ENCODE results near the gene NKD1.
A peak's percentile ranks its signal among the peaks of the same experiment; 100 is the strongest.

The NKD1 gene

GRCh38 chr16:50598256-50598894, 50.2 kb downstream of the NKD1 start:
- Histone ChIP-seq H3K4me1 (ENCODE audit: control insufficient read depth, insufficient read depth, low read depth, low read length) (peaks cover 3% of the 10 kb centered on the region), H3K27ac (ENCODE audit: low read length, poor library complexity, severe bottlenecking) (no peak overlapping the region), H2BK120ac (ENCODE audit: low read depth, low read length) (no peak overlapping the region), H2AFZ (ENCODE audit: low read depth, low read length) (no peak overlapping the region), H3K9ac (ENCODE audit: low read length) (no peak overlapping the region), H3K23ac (ENCODE audit: low read length in 2 of 2) (no peak overlapping the region), H3K4me2 (ENCODE audit: low read length, poor library complexity, severe bottlenecking) (no peak overlapping the region), H2AK5ac (ENCODE audit: low read length, severe bottlenecking) (no peak overlapping the region), H3K9me3 (ENCODE audit: control insufficient read depth, low read length) (no peaks in the 10 kb centered on the region), H2BK5ac (ENCODE audit: low read depth, low read length, poor library complexity, severe bottlenecking) (no peak overlapping the region), H3K4ac (ENCODE audit: low read depth in 1 of 2, low read length in 2 of 2) (no peak overlapping the region), H4K8ac (ENCODE audit: low read length) (no peak overlapping the region), H3K18ac (ENCODE audit: low read depth in 1 of 2, low read length in 2 of 2) (no peak overlapping the region), H3K79me1 (replicated peaks; ENCODE audit: low read length, poor library complexity, severe bottlenecking) (no peaks in the 10 kb centered on the region), H2BK15ac (ENCODE audit: low read depth, poor library complexity, severe bottlenecking) (no peak overlapping the region), H2BK12ac (ENCODE audit: low read length in 2 of 2) (no peak overlapping the region), H3K36me3 (ENCODE audit: control insufficient read depth in 1 of 2, insufficient read depth in 2 of 2, low read depth in 1 of 2, low read length in 2 of 2) (no peaks in the 10 kb centered on the region), H3K27me3 (ENCODE audit: control insufficient read depth in 1 of 2, insufficient read depth in 1 of 2, low read length in 2 of 2) (peaks cover 0 to 24% of the 10 kb centered on the region in 2 experiments), H3K4me3 (ENCODE audit: insufficient read depth in 1 of 2, low read depth in 1 of 2, low read length in 2 of 2) (peak overlapping the region in 1 of 2 experiments; percentile 24), H3K14ac (ENCODE audit: low read length in 2 of 2) (peak overlapping the region in 1 of 2 experiments; percentile 66), H4K91ac (ENCODE audit: low read length) (peak overlapping the region; percentile 47)
- DNase-seq: no peak
- 90% methylated on average over 15 of the region's 15 CpGs for WGBS

DNA sequence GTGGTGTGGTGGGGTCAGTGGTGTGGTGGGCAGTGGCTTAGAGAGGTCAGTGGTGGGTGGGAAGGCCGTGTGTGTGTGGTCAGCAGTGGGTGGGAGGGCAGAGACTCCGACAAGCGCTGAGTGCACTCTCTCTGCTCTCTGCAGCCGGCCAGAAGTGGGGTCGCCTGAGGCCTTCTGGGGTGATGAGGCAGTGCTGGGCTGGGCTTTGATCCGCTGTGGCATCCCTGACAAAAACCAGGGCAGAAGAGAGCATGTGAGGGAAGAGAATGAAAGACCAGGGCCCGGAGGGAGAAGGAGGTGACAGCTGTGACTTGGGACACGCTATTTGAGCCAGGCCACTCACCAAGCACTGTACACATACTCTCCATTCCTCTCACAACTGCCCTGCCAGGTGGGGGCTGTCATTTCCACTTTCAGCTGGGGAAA, 50.8 kb downstream of the NKD1 start:
- H3K4me1 ChIP-seq (ENCODE audit: control insufficient read depth, insufficient read depth, low read depth, low read length): peaks cover 7% of the 10 kb centered on the region
- no peak overlapping the region for H3K4me3 ChIP-seq (ENCODE audit: insufficient read depth in 1 of 2, low read depth in 1 of 2, low read length in 2 of 2)
- H3K9ac ChIP-seq (ENCODE audit: low read length): no peak overlapping the region
- H3K14ac ChIP-seq (ENCODE audit: low read length in 2 of 2): peak overlapping the region in 1 of 2 experiments; percentile 66
- no peaks in the 10 kb centered on the region for H3K79me1 ChIP-seq (replicated peaks; ENCODE audit: low read length, poor library complexity, severe bottlenecking)
- no peak overlapping the region for H2AK5ac ChIP-seq (ENCODE audit: low read length, severe bottlenecking)
- H2BK12ac ChIP-seq (ENCODE audit: low read length in 2 of 2): no peak overlapping the region
- H3K18ac ChIP-seq (ENCODE audit: low read depth in 1 of 2, low read length in 2 of 2): no peak overlapping the region
- no peak overlapping the region for H2BK5ac ChIP-seq (ENCODE audit: low read depth, low read length, poor library complexity, severe bottlenecking)
- no peaks in the 10 kb centered on the region for H3K36me3 ChIP-seq (ENCODE audit: control insufficient read depth in 1 of 2, insufficient read depth in 2 of 2, low read depth in 1 of 2, low read length in 2 of 2)
- peak overlapping the region in 1 of 2 experiments; percentile 27 for H3K23ac ChIP-seq (ENCODE audit: low read length in 2 of 2)
- H2BK120ac ChIP-seq (ENCODE audit: low read depth, low read length): no peak overlapping the region
- no peak overlapping the region for H4K8ac ChIP-seq (ENCODE audit: low read length)
- H3K27ac ChIP-seq (ENCODE audit: low read length, poor library complexity, severe bottlenecking): no peak overlapping the region
- peaks cover 0 to 19% of the 10 kb centered on the region in 2 experiments for H3K27me3 ChIP-seq (ENCODE audit: control insufficient read depth in 1 of 2, insufficient read depth in 1 of 2, low read length in 2 of 2)
- DNase-seq: no peak
- no peak overlapping the region for H2BK15ac ChIP-seq (ENCODE audit: low read depth, poor library complexity, severe bottlenecking)
- H3K9me3 ChIP-seq (ENCODE audit: control insufficient read depth, low read length): no peaks in the 10 kb centered on the region
- H3K4ac ChIP-seq (ENCODE audit: low read depth in 1 of 2, low read length in 2 of 2): no peak overlapping the region
- H2AFZ ChIP-seq (ENCODE audit: low read depth, low read length): no peak overlapping the region
- H3K4me2 ChIP-seq (ENCODE audit: low read length, poor library complexity, severe bottlenecking): no peak overlapping the region
- WGBS: 84% methylated on average over 5 of the region's 8 CpGs
- peak overlapping the region; percentile 47 for H4K91ac ChIP-seq (ENCODE audit: low read length)

DNA sequence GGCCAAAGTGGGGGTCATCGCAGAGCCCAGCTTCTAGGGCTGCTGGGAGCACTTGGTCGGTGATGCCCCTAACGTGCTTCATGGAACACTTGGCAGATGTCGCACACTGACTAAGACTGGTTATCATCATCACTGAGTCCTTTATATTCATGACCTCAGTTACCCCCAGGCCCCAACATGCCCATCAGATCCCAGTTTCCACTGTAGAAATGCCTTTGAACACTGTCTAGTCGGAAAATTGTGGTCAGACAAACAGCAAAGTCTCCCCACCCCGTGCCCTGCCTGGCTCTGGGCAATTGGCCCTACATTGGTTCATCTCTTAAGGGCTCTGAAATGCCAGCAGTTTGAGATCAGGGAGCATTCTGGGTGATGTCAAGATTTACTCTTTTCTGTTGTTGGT, 51.3 kb downstream of the NKD1 start:
- Histone ChIP-seq H3K36me3 (ENCODE audit: control insufficient read depth in 1 of 2, insufficient read depth in 2 of 2, low read depth in 1 of 2, low read length in 2 of 2) (no peaks in the 10 kb centered on the region), H3K18ac (ENCODE audit: low read depth in 1 of 2, low read length in 2 of 2) (no peak overlapping the region), H3K79me1 (replicated peaks; ENCODE audit: low read length, poor library complexity, severe bottlenecking) (no peaks in the 10 kb centered on the region), H3K14ac (ENCODE audit: low read length in 2 of 2) (no peak overlapping the region), H3K4me2 (ENCODE audit: low read length, poor library complexity, severe bottlenecking) (no peak overlapping the region), H2BK12ac (ENCODE audit: low read length in 2 of 2) (no peak overlapping the region), H2BK15ac (ENCODE audit: low read depth, poor library complexity, severe bottlenecking) (no peak overlapping the region), H3K4me3 (ENCODE audit: insufficient read depth in 1 of 2, low read depth in 1 of 2, low read length in 2 of 2) (no peak overlapping the region), H2AK5ac (ENCODE audit: low read length, severe bottlenecking) (no peak overlapping the region), H3K27me3 (ENCODE audit: control insufficient read depth in 1 of 2, insufficient read depth in 1 of 2, low read length in 2 of 2) (peaks cover 0 to 19% of the 10 kb centered on the region in 2 experiments), H2BK120ac (ENCODE audit: low read depth, low read length) (no peak overlapping the region), H3K4me1 (ENCODE audit: control insufficient read depth, insufficient read depth, low read depth, low read length) (peaks cover 4% of the 10 kb centered on the region), H3K27ac (ENCODE audit: low read length, poor library complexity, severe bottlenecking) (no peak overlapping the region), H2BK5ac (ENCODE audit: low read depth, low read length, poor library complexity, severe bottlenecking) (no peak overlapping the region), H4K8ac (ENCODE audit: low read length) (no peak overlapping the region), H3K23ac (ENCODE audit: low read length in 2 of 2) (no peak overlapping the region), H4K91ac (ENCODE audit: low read length) (no peak overlapping the region), H3K9me3 (ENCODE audit: control insufficient read depth, low read length) (no peaks in the 10 kb centered on the region), H3K4ac (ENCODE audit: low read depth in 1 of 2, low read length in 2 of 2) (no peak overlapping the region), H2AFZ (ENCODE audit: low read depth, low read length) (no peak overlapping the region), H3K9ac (ENCODE audit: low read length) (no peak overlapping the region)
- no peak for DNase-seq
- WGBS: 74% methylated on average over 6 of the region's 6 CpGs

DNA sequence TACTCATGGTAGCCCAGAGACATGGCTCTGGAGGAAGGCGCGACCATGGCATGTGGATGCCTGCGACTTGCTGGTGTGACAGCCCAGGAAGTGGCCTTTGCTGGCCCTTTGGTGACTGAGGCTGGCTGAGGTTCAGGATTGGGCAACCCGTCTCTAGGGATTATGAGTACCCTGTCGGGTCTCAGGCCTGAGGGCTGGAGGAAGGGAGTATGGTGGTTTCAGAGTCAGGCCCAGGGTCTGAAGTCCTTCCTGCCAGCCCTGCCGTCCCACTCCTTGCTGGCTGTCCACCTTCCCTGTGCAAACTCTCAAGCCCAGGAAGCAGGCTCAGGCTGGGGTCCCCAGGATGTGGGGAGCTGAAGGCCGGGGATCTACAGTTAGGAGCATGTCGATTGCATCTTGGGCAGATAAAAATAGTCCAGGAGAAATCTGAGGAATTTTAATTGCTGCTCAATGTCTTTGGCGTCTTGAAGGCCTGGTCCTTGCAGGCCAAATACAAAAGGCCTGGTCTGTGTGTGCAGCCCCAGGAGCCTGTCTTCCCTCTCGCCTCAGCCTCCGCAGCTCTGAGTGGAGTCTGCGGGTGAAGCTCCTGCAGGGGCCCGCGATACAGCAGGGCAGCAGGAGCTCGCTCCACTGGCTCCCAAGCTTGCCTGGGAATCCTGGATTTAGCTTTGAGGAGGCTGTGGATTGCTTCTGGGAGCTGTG, 52.5 kb downstream of the NKD1 start:
- H3K27ac ChIP-seq (ENCODE audit: low read length, poor library complexity, severe bottlenecking): no peak overlapping the region
- no peaks in the 10 kb centered on the region for H3K36me3 ChIP-seq (ENCODE audit: control insufficient read depth in 1 of 2, insufficient read depth in 2 of 2, low read depth in 1 of 2, low read length in 2 of 2)
- no peak overlapping the region for H2AK5ac ChIP-seq (ENCODE audit: low read length, severe bottlenecking)
- no peak overlapping the region for H2BK15ac ChIP-seq (ENCODE audit: low read depth, poor library complexity, severe bottlenecking)
- H3K27me3 ChIP-seq (ENCODE audit: control insufficient read depth in 1 of 2, insufficient read depth in 1 of 2, low read length in 2 of 2): peaks cover 0 to 15% of the 10 kb centered on the region in 2 experiments
- H2BK120ac ChIP-seq (ENCODE audit: low read depth, low read length): no peak overlapping the region
- H3K9ac ChIP-seq (ENCODE audit: low read length): no peak overlapping the region
- H3K14ac ChIP-seq (ENCODE audit: low read length in 2 of 2): no peak overlapping the region
- no peak overlapping the region for H4K91ac ChIP-seq (ENCODE audit: low read length)
- DNase-seq: no peak
- H4K8ac ChIP-seq (ENCODE audit: low read length): peak overlapping the region; percentile 47
- no peak overlapping the region for H3K23ac ChIP-seq (ENCODE audit: low read length in 2 of 2)
- no peak overlapping the region for H2BK12ac ChIP-seq (ENCODE audit: low read length in 2 of 2)
- peaks cover 4% of the 10 kb centered on the region for H3K4me1 ChIP-seq (ENCODE audit: control insufficient read depth, insufficient read depth, low read depth, low read length)
- H2AFZ ChIP-seq (ENCODE audit: low read depth, low read length): no peak overlapping the region
- no peak overlapping the region for H3K18ac ChIP-seq (ENCODE audit: low read depth in 1 of 2, low read length in 2 of 2)
- H3K9me3 ChIP-seq (ENCODE audit: control insufficient read depth, low read length): no peaks in the 10 kb centered on the region
- H2BK5ac ChIP-seq (ENCODE audit: low read depth, low read length, poor library complexity, severe bottlenecking): no peak overlapping the region
- 76% methylated on average over 15 of the region's 15 CpGs for WGBS
- no peak overlapping the region for H3K4ac ChIP-seq (ENCODE audit: low read depth in 1 of 2, low read length in 2 of 2)
- H3K4me2 ChIP-seq (ENCODE audit: low read length, poor library complexity, severe bottlenecking): no peak overlapping the region
- no peaks in the 10 kb centered on the region for H3K79me1 ChIP-seq (replicated peaks; ENCODE audit: low read length, poor library complexity, severe bottlenecking)
- no peak overlapping the region for H3K4me3 ChIP-seq (ENCODE audit: insufficient read depth in 1 of 2, low read depth in 1 of 2, low read length in 2 of 2)

All from mesenchymal stem cell (in vitro differentiated cells and primary cell).